CD4-positive, alpha-beta T cell treated with Interleukin-21 for 1 hour (primary cell): ENCODE data around the gene SEMA4D.

Experiments
- DNase-seq: peaks from one replicate; pipeline ENCODE4 v3.0.0-alpha.2; 2020

SEMA4D gene

DNA sequence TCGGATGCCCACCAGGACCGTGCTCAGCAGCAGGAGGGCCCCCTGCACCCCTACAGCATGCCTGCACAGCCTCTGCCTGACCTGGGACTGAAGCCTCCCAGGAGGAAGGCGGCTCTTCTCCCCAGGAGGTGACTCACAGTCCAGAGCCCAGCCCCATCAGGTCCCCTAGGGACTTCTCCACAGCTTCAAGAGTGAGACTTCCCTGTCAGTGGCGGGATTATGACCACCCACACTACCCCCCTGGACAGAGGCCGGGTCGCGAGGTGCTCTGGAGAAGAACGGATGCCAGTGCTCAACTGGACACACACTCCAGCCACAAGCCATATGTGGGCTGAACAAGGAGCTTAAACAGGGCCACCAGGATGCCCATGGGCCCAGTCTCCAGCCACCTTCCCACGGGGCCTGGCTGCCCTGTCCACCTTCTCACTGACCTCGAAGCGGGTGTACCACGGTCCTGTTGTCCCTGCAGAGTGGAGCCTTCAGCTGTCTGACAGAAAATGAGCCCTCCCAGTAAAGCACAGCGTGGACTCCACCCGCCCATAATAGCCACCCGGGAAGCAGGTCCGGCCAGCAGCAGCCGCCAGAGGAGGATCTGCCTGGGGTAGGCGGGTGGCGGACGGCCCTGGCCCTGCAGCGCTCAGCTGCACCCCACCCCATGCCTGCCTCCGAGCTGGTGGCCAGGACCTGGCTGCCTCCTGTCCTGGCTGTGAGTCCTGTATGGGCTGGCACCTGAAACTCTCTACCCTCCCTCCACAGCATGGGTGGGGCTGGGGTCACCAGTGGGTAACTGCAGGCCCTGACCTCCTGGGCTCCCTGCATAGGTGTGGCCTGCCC, 54.7 kb downstream of the SEMA4D start:
- no peak for DNase-seq

GRCh38 chr9:89442501-89442978, 55.4 kb downstream of the SEMA4D start:
- no peak for DNase-seq

- no peak for DNase-seq
These were observed 55.9 kb downstream of the SEMA4D start for GRCh38 chr9:89441986-89442385.

GRCh38 chr9:89441655-89441970, 56.3 kb downstream of the SEMA4D start:
- no peak for DNase-seq

- no peak for DNase-seq
These were observed 56.8 kb downstream of the SEMA4D start for GRCh38 chr9:89440951-89441654.

DNA sequence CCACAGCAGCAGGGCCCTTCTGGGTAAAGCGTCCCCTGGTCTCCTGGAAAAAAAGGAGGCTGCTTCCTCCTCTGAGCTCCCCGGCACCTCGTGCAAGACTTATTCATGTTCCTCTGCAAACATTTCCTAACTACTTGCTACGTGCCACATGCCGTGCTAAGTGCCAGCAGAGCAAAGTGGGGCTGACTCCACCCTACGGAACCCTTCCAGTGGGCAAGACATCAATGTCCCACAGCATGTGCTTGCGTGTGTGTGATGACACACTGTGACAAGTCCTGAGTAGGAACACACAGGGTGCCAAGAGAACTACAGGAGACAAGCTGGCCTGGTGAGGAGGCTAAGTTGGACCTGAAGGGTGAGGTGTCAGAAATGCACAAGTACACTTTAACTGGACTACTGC, 57.4 kb downstream of the SEMA4D start:
- DNase-seq: no peak

DNA sequence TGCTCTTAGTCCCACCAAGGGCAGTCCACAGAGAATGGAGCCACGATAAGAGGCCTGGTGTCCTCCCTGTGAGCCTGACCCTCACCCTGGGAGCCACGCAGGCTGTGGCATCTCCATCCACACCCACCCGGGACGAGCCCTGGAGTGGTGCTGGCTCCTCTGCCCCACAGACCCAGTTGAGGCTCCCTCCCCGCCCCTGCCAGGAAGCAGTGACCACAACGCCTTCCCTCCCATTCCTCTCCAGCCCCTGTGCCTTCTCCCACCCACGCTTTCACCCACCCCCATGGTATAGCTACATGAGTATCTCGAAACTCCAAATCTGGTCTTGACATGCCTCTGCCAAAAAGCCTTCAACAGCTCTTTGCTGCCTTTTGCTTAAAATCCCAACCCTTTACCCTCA, 57.9 kb downstream of the SEMA4D start:
- DNase-seq: no peak

GRCh38 chr9:89439571-89439970, 58.3 kb downstream of the SEMA4D start:
- DNase-seq: no peak

DNA sequence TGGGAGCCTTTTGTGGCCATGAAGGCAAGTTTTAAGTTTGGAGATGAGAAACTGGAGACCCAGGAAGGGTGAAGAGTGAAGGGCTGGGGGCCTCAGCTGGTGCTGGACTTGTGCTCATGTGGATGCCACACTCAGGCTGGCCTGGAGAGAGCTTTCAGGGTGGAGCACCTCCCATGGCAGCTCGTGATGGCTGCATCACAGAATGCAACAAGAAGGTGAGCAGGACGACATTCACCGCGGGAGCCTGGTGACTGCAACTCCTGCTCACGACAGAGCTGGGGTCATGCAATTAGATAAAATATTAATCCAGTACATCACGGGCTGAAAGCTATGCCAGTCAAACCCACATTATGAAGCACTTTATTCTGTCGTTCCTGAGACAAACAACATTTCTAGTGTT, 59.7 kb downstream of the SEMA4D start:
- no peak for DNase-seq

- DNase-seq: no peak
These were observed 60.1 kb downstream of the SEMA4D start for GRCh38 chr9:89437772-89438171.

DNA sequence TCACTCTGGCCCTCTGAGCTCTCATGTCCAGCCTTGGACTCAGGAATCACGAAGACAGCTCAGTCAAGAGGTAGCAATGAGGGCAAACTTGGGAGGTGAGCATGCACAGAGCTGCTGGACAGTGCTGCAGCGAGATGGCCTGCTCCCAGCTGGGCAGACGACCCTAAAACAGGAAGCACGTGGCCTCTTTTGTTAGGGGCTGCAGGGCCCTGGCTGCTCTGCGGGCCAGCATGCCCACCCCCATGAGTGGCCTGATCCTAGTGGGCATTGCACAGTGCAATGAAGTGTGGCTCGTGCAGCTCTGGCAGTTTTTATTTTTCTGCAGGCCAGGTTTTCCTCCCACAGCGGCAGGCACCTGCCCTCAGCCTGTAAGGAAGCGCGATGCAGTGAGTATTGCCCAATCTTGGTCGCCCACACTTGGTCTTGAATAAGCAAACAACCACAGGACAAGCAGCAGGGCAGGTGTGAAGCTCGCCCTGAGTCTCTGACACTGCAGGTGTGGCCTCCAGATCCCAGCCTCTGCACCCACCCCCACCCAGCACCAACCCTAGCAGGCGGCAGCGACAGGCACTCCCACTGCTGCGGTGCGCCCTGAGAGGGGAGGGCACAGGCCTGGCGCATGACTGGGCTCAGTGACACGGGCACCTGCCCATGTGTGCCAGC, 60.8 kb downstream of the SEMA4D start:
- peak; percentile 78 for DNase-seq

GRCh38 chr9:89436326-89436725, 61.6 kb downstream of the SEMA4D start:
- no peak for DNase-seq

DNA sequence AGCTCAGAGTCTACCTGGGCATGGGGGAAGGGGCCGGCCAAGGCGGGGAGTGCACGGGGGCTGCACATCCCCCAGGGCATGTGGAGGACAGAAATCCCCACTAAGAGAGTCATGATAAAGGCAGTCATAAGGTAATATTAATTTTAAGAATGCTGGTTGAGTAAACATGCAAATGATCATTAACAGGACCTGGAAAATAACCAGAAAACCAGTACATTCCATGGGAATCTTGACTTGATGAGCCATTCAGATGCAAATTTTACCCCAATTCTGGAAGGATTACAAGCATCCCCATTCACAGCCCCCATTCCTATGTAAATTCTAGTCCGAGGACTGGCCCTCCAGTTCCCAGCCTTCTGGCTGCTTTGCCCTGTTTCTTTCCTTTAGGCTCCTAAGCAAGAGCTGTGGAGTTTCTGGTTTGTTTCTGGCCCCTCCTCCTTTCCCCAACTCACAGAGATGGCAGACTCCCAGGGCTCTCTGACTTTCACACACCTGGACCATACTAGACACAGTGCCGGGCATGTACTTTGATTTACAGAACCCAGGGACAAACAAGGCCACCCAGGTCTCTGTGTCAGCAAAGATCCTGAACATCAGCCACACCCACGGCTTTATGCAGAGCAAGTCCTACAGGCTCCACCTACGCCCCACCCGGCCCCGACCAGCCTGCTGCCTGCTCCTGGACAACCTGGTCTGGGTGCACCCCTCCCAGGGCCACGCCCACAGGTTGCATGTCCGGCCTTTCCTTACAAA, 62.7 kb downstream of the SEMA4D start:
- DNase-seq: no peak

GRCh38 chr9:89434636-89435035, 63.3 kb downstream of the SEMA4D start:
- no peak for DNase-seq

GRCh38 chr9:89433826-89434225, 64.1 kb downstream of the SEMA4D start:
- DNase-seq: no peak

DNA sequence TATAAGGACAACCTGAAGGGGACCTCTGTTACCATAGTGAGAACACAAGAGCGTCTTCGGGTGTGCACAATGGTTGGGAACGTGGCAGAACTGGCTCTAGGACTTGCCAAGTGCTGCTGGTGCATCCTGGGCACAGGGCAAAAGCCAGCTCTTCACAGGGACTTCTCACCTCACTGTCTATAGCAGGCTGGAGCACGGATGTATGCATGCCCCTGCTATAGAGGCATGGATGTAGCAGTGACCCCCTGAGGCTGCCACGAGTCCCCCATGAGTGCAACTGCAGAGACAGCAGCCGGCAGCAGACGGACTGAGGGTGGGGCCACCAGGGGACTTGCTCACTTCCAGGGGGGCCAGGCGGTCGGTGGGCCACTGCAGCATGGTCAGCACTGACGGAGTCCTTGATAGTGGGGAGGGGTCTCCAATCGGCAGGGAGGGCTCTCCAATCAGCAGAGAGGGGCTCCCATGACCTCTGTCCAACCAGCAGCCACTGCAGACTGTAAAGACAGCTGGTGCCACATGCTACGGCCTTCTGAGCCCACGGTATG, 64.9 kb downstream of the SEMA4D start:
- no peak for DNase-seq

GRCh38 chr9:89431930-89432725, 65.8 kb downstream of the SEMA4D start:
- DNase-seq: no peak

DNA sequence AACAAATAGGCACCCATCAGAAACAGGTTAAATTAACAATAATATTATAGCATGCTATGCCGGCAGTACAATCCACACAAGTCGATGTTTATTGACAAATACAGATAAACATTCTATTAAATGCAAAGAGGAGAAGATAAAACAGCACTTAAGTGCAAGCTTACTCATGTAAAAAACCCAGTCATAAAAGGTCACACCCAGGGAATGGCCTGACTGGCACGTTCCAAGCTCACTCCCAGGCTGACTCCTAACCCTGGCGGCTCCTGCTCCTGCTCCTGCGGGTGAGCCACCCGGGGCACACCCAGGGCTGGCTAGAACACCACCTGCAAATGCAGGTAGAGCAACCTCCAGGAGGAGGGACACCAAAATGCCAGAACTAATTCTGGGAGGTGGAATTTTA, 66.9 kb downstream of the SEMA4D start:
- DNase-seq: no peak

DNA sequence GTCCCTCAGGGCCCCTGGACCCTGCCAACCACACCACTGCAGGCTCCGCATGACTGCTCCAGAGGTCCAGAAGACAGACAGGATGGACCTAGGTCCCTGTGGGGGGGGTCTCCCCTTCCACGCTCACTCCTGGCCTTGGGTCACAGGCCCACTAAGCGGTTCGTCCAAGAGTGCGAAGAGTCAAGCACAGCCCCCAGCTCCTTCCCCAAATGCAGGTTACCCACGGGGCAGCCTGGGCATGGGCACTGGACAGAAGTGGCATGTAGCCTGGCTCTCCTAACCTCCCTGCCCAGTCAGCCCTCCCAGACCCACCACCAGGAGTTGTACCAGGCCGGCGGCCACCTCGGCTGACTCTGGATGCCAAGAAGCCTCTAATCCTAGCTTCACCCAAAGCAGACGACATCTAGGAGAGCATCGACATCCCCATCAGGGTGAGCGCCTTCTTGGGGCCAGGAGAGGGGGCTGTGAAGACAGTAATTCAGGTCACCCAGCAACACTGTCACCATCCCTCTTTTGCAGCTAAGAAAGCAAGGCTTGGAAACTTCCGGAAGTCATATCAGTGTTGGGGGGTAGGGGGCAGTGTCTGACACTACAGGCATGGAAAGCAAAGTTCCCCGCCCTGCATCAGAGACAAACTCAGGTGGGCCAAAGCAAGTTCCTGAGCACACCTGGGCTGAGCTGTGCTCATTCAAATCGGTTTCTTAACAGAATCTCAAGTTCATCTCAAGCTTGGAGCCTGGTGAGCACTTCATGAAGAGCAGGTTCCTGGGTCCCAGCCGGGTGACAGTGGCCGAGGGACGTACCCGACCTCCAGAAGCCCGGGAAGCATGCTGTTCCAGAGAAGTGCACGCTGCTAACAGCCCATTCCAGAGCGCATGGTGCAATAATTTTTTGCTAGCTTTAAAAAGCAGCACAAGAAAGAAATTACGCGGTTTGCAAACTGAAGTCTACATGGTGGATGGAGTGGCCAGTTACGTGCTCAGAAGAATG, 68.7 kb downstream of the SEMA4D start:
- DNase-seq: peak; percentile 74

DNA sequence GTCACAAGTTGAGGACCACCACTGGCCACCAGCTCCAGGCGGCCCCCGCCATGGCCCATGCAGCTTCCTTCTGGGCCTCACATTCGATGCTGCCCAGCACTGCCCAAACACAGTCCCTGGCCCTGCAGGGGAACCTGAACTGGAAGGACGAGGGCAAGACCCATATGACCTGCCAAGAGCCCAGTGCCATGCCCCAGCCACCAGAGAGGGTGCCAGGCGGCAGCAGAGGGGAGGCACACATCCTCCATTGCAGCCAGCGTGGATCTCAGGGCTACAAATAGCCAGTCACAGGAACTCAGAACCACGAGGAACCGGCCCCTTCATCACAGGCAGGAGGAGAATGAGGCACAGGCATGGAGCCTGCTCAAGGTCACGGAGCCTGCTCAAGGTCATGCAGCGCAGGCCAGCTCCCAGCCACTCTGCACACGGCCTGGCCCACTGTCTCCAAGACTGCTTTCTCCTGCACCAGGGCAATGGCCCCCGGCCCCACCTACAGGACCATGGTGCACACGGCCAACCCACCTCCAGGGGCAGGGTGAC, 69.6 kb downstream of the SEMA4D start:
- DNase-seq: no peak
